Nephron (organoid): ENCODE results near the gene ADAM8.
"Not testable (repeated sequence)": the region's sequence is repeated elsewhere in the genome, so short reads cannot be mapped to it uniquely, and the experiment has no call there.

ENCODE experiments used
- H3K27ac Mint-ChIP-seq, 3 experiments: 2 replicates each; pipeline ENCODE4 v1.8.0; 2020; ENCODE audit warnings: mixed read lengths in 3 of 3, mild to moderate bottlenecking in 2 of 3, moderate library complexity in 1 of 3
- H3K27me3 Mint-ChIP-seq: 2 replicates; pipeline ENCODE4 v1.8.0; 2021; ENCODE audit warnings: low read depth, mild to moderate bottlenecking, moderate library complexity, mixed read lengths
- H3K36me3 Mint-ChIP-seq: 2 replicates; pipeline ENCODE4 v1.8.0; 2020; ENCODE audit warnings: low read depth, mixed read lengths
- H3K4me1 Mint-ChIP-seq: 2 replicates; pipeline ENCODE4 v1.8.0; 2020; ENCODE audit warnings: mixed read lengths
- H3K4me3 Mint-ChIP-seq, 3 experiments: 2 replicates each; pipeline ENCODE4 v1.8.0; 2020; ENCODE audit warnings: mild to moderate bottlenecking in 3 of 3, mixed read lengths in 3 of 3, moderate library complexity in 2 of 3
- H3K9me3 Mint-ChIP-seq: 2 replicates; pipeline ENCODE4 v1.8.0; 2020; ENCODE audit warnings: mixed read lengths
- CTCF ChIP-seq, 3 experiments: fragments of 200-600 bp; sonication (generic); IDR thresholded peaks; one replicate each; pipeline ENCODE4 v1.5.0; 2021; ENCODE audit warnings: antibody characterized with exemption in 3 of 3; ENCODE audit not compliant: unreplicated experiment in 3 of 3

Gene ADAM8

GRCh38 chr10:133227256-133227655, 49.4 kb downstream of the ADAM8 start:
- TF ChIP-seq CTCF (IDR thresholded peaks at IDR 0.05; ENCODE audit: unreplicated experiment in 3 of 3): no peak
- H3K27me3 Mint-ChIP-seq: peaks cover 78% of the 10 kb centered on the region
- H3K27ac Mint-ChIP-seq: no peak overlapping the region

DNA sequence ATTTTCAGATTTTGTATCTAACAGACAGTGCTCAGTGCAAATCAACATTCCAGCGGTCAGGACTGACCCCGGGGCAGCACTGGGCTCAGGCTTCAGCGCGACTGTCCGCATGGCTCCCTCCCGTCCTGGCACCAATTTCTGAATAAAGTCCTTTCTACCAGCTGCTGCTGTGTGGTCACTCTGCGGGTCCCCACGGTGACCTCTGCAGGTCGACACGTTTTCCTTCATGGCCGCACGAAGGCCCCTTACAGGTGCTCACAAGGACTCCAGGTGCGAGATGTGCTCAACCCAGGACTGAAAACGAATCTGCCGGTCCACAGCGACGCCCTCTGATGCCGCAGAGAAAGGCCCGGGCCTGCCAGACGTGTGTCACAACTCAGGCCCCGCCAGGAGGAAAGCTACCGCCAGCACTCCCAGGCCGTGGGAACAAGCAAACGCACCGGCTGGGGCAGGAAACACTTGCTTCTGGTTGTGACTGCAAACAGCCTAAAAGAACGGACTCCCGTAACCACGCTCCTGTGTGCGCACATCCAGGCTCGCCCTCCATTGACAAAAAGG, 50.3 kb downstream of the ADAM8 start:
- H3K4me3 Mint-ChIP-seq: no peak overlapping the region
- no peak for TF ChIP-seq CTCF (IDR thresholded peaks at IDR 0.05; ENCODE audit: unreplicated experiment in 3 of 3)
- H3K27ac Mint-ChIP-seq: no peak overlapping the region

More at GRCh38 chr10:133227256-133227655, 49.4 kb downstream of the ADAM8 start:
- H3K4me3 Mint-ChIP-seq: no peak overlapping the region
- H3K4me1 Mint-ChIP-seq: peaks cover 20% of the 10 kb centered on the region
- no peaks in the 10 kb centered on the region for H3K9me3 Mint-ChIP-seq
- H3K36me3 Mint-ChIP-seq: no peaks in the 10 kb centered on the region

GRCh38 chr10:133225707-133226191, 50.9 kb downstream of the ADAM8 start:
- Mint-ChIP-seq H3K9me3 (no peaks in the 10 kb centered on the region), H3K4me3 (peak overlapping the region in 1 of 3 experiments; percentile 34), H3K27me3 (peaks cover 76% of the 10 kb centered on the region), H3K27ac (no peak overlapping the region), H3K4me1 (peaks cover 20% of the 10 kb centered on the region), H3K36me3 (no peaks in the 10 kb centered on the region)
- TF ChIP-seq CTCF (IDR thresholded peaks at IDR 0.05; ENCODE audit: unreplicated experiment in 3 of 3): no peak

More for the DNA sequence above, 50.3 kb downstream of the ADAM8 start:
- Mint-ChIP-seq H3K9me3 (no peaks in the 10 kb centered on the region), H3K4me1 (peaks cover 20% of the 10 kb centered on the region), H3K27me3 (peaks cover 74% of the 10 kb centered on the region), H3K36me3 (no peaks in the 10 kb centered on the region)

DNA sequence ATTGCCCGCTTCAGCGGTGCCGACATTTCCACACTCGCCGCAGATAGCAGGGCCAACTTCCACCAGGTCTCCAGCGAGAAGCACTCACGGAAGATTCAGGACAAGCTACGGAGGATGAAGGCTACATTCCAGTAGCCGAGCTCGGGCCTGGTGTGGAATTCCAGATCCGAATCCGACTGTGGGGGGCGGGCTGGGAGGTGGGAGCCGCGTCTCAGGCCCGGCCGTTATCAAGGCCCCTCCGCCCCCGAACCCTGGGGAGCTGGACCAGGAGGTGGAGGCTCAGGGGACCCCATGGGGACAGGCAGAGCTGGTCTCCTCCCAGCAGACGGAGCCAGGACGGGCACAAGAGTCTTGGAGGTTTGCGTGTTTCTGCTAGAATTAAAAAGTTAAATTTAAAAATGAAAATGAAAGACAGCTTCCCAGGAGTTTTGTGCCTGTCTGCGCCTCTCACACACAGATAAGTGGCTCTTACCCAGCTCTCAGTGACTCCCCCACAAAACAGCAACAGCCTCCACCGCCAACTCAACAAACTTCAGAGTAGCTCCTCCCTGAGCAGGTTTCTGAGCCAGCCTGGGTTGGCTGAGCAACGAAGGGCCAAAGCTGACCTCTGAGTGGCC, 51.8 kb downstream of the ADAM8 start:
- Mint-ChIP-seq H3K4me3 (peak overlapping the region; percentile 40 to 63 (median 59)), H3K4me1 (peaks cover 20% of the 10 kb centered on the region), H3K27ac (peak overlapping the region; percentile 46 to 78 (median 55)), H3K9me3 (no peaks in the 10 kb centered on the region), H3K36me3 (no peaks in the 10 kb centered on the region), H3K27me3 (peaks cover 76% of the 10 kb centered on the region)
- TF ChIP-seq CTCF (IDR thresholded peaks at IDR 0.05; ENCODE audit: unreplicated experiment in 3 of 3): no peak

- peaks cover 76% of the 10 kb centered on the region for H3K27me3 Mint-ChIP-seq
- no peak for TF ChIP-seq CTCF (IDR thresholded peaks at IDR 0.05; ENCODE audit: unreplicated experiment in 3 of 3)
- peak overlapping the region in 1 of 3 experiments; percentile 78 for H3K27ac Mint-ChIP-seq
- no peaks in the 10 kb centered on the region for H3K36me3 Mint-ChIP-seq
- peak overlapping the region in 1 of 3 experiments; percentile 34 for H3K4me3 Mint-ChIP-seq
- peaks cover 15% of the 10 kb centered on the region for H3K4me1 Mint-ChIP-seq
- H3K9me3 Mint-ChIP-seq: no peaks in the 10 kb centered on the region
Measured at GRCh38 chr10:133224076-133224475, 52.6 kb downstream of the ADAM8 start.

DNA sequence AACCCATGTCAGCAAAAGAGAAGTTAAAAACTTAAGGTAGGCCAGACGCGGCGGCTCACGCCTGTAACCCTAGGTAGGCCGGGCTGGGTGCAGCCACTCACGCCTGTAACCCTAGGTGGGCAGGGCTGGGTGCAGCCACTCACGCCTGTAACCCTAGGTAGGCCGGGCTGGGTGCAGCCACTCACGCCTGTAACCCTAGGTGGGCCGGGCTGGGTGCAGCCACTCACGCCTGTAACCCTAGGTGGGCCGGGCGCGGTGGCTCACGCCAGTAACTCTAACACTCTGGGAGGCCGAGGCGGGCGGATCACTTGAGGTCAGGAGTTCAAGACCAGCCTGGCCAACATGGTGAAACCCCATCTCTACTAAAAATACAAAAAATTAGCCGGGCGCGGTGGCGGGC, 54.9 kb downstream of the ADAM8 start:
- peaks cover 65% of the 10 kb centered on the region for H3K27me3 Mint-ChIP-seq
- H3K36me3 Mint-ChIP-seq, H3K27ac Mint-ChIP-seq, H3K4me3 Mint-ChIP-seq, H3K9me3 Mint-ChIP-seq: not testable (repeated sequence)
- H3K4me1 Mint-ChIP-seq: peaks cover 14% of the 10 kb centered on the region
